B cell (primary cell): ENCODE data around the gene LHX4. TPM values are rescaled to one million over a fixed set of nuclear protein-coding genes. Genes with fewer than 3 reads are reported as not detected.

ENCODE experiments used
- ATAC-seq: fragments of 200-7000 bp; cut with Tn5 transposase; one replicate; pipeline ENCODE4 v1.10.0; 2021; ENCODE audit warnings: low read depth, mild to moderate bottlenecking, moderate number of reproducible peaks, moderate library complexity
- CTCF ChIA-PET: fragments of 350-600 bp; sonication (Branson Sonifier 250); formaldehyde crosslinking; loops from one replicate; lab custom pipeline; 2021; ENCODE audit warnings: antibody characterized with exemption, inconsistent platforms; lab: Charles Lee
- POLR2A ChIA-PET: fragments of 350-600 bp; sonication (Branson Sonifier 250); formaldehyde crosslinking; loops from one replicate; lab custom pipeline; 2021; ENCODE audit warnings: antibody characterized with exemption; lab: Charles Lee
- DNase-seq: peaks from one replicate; pipeline ENCODE4 v3.0.0; 2013
- H2AFZ ChIP-seq: 2 replicates; pipeline ENCODE4 v1.6.1; 2012; ENCODE audit warnings: mild to moderate bottlenecking, low read depth, low read length; ENCODE audit not compliant: insufficient read depth, poor library complexity, severe bottlenecking
- H3K27ac ChIP-seq, 2 donors: 1 replicate in 1 of 2; 2 replicates in 1 of 2; pipeline ENCODE4 v1.5.1; 2012 to 2013; ENCODE audit warnings: low read length in 2 of 2, mild to moderate bottlenecking in 2 of 2, moderate library complexity in 1 of 2
- H3K27me3 ChIP-seq, 4 experiments: fragments of 200-600 bp in 1 of 4; sonication (generic) in 1 of 4; replicated peaks in 1 of 4; 1 replicate in 2 of 4; 2 replicates in 2 of 4; pipeline versions ENCODE4 v1.6.1 to v1.7.0; 2013 to 2016; ENCODE audit warnings: low read length in 3 of 4, mild to moderate bottlenecking in 2 of 4, mixed read lengths in 1 of 4, moderate library complexity in 1 of 4; ENCODE audit not compliant: insufficient read depth in 4 of 4, control insufficient read depth in 3 of 4; ENCODE audit errors: control extremely low read depth in 1 of 4
- H3K36me3 ChIP-seq, 2 experiments: replicated peaks in 1 of 2; 1 replicate in 1 of 2; 2 replicates in 1 of 2; pipeline versions ENCODE4 v1.6.1 to v1.7.1; 2013; ENCODE audit warnings: low read length in 1 of 2; ENCODE audit not compliant: insufficient read depth in 2 of 2, control insufficient read depth in 1 of 2; ENCODE audit errors: control extremely low read depth in 1 of 2, extremely low read depth in 1 of 2
- H3K4me1 ChIP-seq, 2 donors: fragments of 200-600 bp in 1 of 2; sonication (generic) in 1 of 2; 1 replicate in 1 of 2; 2 replicates in 1 of 2; pipeline versions ENCODE4 v1.5.1 to v1.6.1; 2013 to 2017; ENCODE audit warnings: low read length in 2 of 2; ENCODE audit not compliant: control insufficient read depth in 2 of 2, insufficient read depth in 2 of 2
- H3K4me2 ChIP-seq: replicated peaks from 2 replicates; pipeline ENCODE3; 2012; ENCODE audit warnings: mild to moderate bottlenecking, low read depth, low read length; ENCODE audit not compliant: poor library complexity, severe bottlenecking
- H3K4me3 ChIP-seq, 5 experiments: fragments of 200-600 bp in 1 of 5; sonication (generic) in 1 of 5; 1 replicate in 3 of 5; 2 replicates in 2 of 5; pipeline versions ENCODE4 v1.5.1 to v1.7.0; 2011 to 2016; ENCODE audit warnings: low read length in 4 of 5, mild to moderate bottlenecking in 4 of 5, low read depth in 2 of 5, control low read depth in 1 of 5, moderate library complexity in 1 of 5; ENCODE audit not compliant: insufficient read depth in 1 of 5; ENCODE audit errors: control extremely low read depth in 1 of 5, extremely low read depth in 1 of 5
- H3K79me2 ChIP-seq: fragments of 200-600 bp; sonication (generic); one replicate; pipeline ENCODE4 v1.6.0; 2016; ENCODE audit warnings: low read length; ENCODE audit not compliant: control insufficient read depth, insufficient read depth
- H3K9ac ChIP-seq: fragments of 200-600 bp; sonication (generic); 2 replicates; pipeline ENCODE4 v1.6.1; 2017; ENCODE audit warnings: mild to moderate bottlenecking, low read length, moderate library complexity
- H3K9me3 ChIP-seq, 3 donors: one replicate each; pipeline versions ENCODE4 v1.6.1 to v1.7.1; 2013; ENCODE audit warnings: low read length in 2 of 3; ENCODE audit not compliant: control insufficient read depth in 2 of 3, insufficient read depth in 1 of 3; ENCODE audit errors: control extremely low read depth in 1 of 3
- H4K20me1 ChIP-seq: 2 replicates; pipeline ENCODE4 v1.6.0; 2012; ENCODE audit warnings: mild to moderate bottlenecking, low read length; ENCODE audit not compliant: insufficient read depth, control insufficient read depth, poor library complexity, severe bottlenecking
- H3K27ac Mint-ChIP-seq: one replicate; pipeline ENCODE4 v1.8.0; 2021; ENCODE audit warnings: mixed read lengths
- H3K27me3 Mint-ChIP-seq: one replicate; pipeline ENCODE4 v1.8.0; 2021; ENCODE audit warnings: mixed read lengths
- H3K4me1 Mint-ChIP-seq: one replicate; pipeline ENCODE4 v1.8.0; 2021; ENCODE audit warnings: mixed read lengths
- H3K4me3 Mint-ChIP-seq: one replicate; pipeline ENCODE4 v1.8.0; 2021; ENCODE audit warnings: mixed read lengths
- H3K9me3 Mint-ChIP-seq: one replicate; pipeline ENCODE4 v1.8.0; 2022; ENCODE audit warnings: mixed read lengths; ENCODE audit not compliant: insufficient read depth
- CTCF ChIP-seq: fragments of 200-600 bp; IDR thresholded peaks from one replicate; pipeline ENCODE4 v1.8.0; 2022; ENCODE audit warnings: antibody characterized with exemption, mild to moderate bottlenecking
- EZH2 ChIP-seq: IDR thresholded peaks from 2 replicates; pipeline ENCODE4 v1.6.1; 2012; ENCODE audit warnings: borderline replicate concordance, low read depth, mild to moderate bottlenecking, moderate library complexity, low read length; ENCODE audit not compliant: insufficient read depth, poor library complexity, severe bottlenecking
- WGBS: methylation state at CpG from one replicate; pipeline ENCODE4 v1.1.5; 2013; ENCODE audit warnings: missing lambda C conversion rate; ENCODE audit not compliant: insufficient coverage; 5-methylcytosine and 5-hydroxymethylcytosine counted together
- intact Hi-C: fragments of 100-400 bp; cut with micrococcal nuclease; formaldehyde crosslinking; loops from one replicate; pipeline ENCODE4 v1.10.0; 2022
- polyA plus RNA-seq: library from polyadenylated mRNA; depleted of rRNA; stranded (reverse); fragments of >200 nt; gene quantifications from 2 replicates; pipeline ENCODE4 v1.2.3, GENCODE V29; 2012
- total RNA-seq, 2 donors: library from RNA; stranded (reverse); fragments of 120-200 nt in 1 of 2; gene quantifications; 1 replicate in 1 of 2; 2 replicates in 1 of 2; pipeline versions ENCODE4 v1.2.3 to v1.2.4, GENCODE V29; 2013 to 2022

Gene LHX4
- total and polyA plus RNA-seq, 2 donors (not counting 1 experiment from before 2014, with no cell fraction given): not detected

- Mint-ChIP-seq H3K9me3 (no peaks in the 10 kb centered on the region), H3K27me3 (no peaks in the 10 kb centered on the region), H3K27ac (no peak overlapping the region), H3K4me1 (no peaks in the 10 kb centered on the region), H3K4me3 (no peak overlapping the region)
- H2AFZ ChIP-seq: no peak overlapping the region
- H3K4me2 ChIP-seq: no peak overlapping the region
- no peaks in the 10 kb centered on the region for H3K9me3 ChIP-seq
- no peak overlapping the region for H3K4me3 ChIP-seq
- POLR2A ChIA-PET: no interaction called here
- no peaks in the 10 kb centered on the region for H3K27me3 ChIP-seq
- WGBS: 100% methylated on average over 5 of the region's 6 CpGs
- DNase-seq (no peak), ATAC-seq (no peak)
- no peaks in the 10 kb centered on the region for H3K79me2 ChIP-seq
- CTCF ChIA-PET: no interaction called here
- TF ChIP-seq EZH2 (no peak), CTCF (no peak)
- intact Hi-C loops: no loop called here
- H4K20me1 ChIP-seq: no peaks in the 10 kb centered on the region
- H3K27ac ChIP-seq: no peak overlapping the region
- no peaks in the 10 kb centered on the region for H3K4me1 ChIP-seq
- H3K9ac ChIP-seq: no peak overlapping the region
- no peaks in the 10 kb centered on the region for H3K36me3 ChIP-seq
Measured at GRCh38 chr1:180204231-180204630, 25.8 kb upstream of the LHX4 start.

- CTCF ChIA-PET: no interaction called here
- H3K9me3 ChIP-seq: no peaks in the 10 kb centered on the region
- no peak overlapping the region for H3K27ac ChIP-seq
- H2AFZ ChIP-seq: no peak overlapping the region
- H3K36me3 ChIP-seq: no peaks in the 10 kb centered on the region
- no peak overlapping the region for H3K4me2 ChIP-seq
- no peaks in the 10 kb centered on the region for H4K20me1 ChIP-seq
- intact Hi-C loops: no loop called here
- POLR2A ChIA-PET: no interaction called here
- H3K79me2 ChIP-seq: no peaks in the 10 kb centered on the region
- no peak for ATAC-seq
- no peak overlapping the region for H3K27ac Mint-ChIP-seq
- H3K27me3 ChIP-seq: no peaks in the 10 kb centered on the region
- H3K27me3 Mint-ChIP-seq: peaks cover under 1% of the 10 kb centered on the region
- no peaks in the 10 kb centered on the region for H3K4me1 ChIP-seq
- WGBS: 100% methylated on average over 2 of the region's 3 CpGs
- H3K9ac ChIP-seq: no peak overlapping the region
- H3K4me1 Mint-ChIP-seq: no peaks in the 10 kb centered on the region
- DNase-seq: no peak
- no peak for TF ChIP-seq CTCF
- no peak for TF ChIP-seq EZH2
- H3K4me3 ChIP-seq: no peak overlapping the region
- H3K9me3 Mint-ChIP-seq: no peaks in the 10 kb centered on the region
- H3K4me3 Mint-ChIP-seq: no peak overlapping the region
Measured at GRCh38 chr1:180206581-180206980, 23.5 kb upstream of the LHX4 start.
